NK-92 treated with Interleukin-12 subunit alpha and Interleukin-12 subunit beta, amount 100 ng/mL, for 24 hours (cell line): ENCODE results near the gene RAB8A.
"Not testable (repeated sequence)": the region's sequence is repeated elsewhere in the genome, so short reads cannot be mapped to it uniquely, and the experiment has no call there.

ENCODE experiments used
- DNase-seq: peaks from one replicate; lab custom pipeline; 2025; lab: John Stamatoyannopoulos, UW

The RAB8A gene

DNA sequence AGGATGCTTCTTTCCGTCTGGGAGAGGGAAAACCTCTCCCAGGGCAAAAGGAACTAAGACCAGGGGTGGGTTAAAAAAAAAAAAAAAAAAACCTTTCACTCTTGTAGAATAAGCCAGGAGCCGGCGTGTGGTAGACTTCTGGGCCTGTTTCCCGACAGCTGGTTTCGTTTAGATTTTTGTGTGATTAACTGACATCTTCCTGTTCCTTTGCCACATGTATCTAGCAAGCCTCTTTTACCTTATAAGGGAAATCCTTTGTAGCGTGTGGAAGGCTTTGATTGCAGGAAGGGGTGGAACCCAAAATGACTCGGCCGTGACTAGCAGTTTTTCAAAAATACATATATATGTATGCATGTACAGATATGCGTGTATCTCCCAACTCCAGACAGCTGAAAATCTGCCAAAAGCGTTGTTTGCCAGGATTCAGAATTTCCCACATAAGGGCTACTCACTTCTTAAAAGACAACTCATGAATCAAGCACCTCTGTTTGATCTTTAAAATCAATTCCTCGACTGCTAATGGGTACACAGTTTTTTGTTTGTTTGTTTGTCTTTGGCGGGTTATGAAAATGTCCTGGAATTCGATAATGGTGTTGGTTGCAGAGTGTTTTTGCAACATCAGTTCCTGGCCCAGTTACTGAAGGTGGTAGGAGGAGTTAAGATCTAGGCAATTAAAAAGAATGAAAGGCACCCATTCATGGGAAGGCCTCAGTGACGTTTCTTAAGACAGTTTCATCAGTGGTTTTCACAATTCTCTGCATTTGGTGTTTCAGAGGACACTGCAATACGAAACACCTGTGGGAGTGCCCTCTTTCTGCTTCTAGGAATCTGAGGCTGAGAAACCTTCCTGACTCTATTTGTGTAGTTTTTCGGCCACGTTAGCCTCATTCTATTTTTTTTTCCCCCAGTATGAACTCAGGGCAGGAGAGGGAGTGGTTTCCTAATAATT lies 32.7 kb upstream of the RAB8A start:
- peak; percentile 56 for DNase-seq

DNA sequence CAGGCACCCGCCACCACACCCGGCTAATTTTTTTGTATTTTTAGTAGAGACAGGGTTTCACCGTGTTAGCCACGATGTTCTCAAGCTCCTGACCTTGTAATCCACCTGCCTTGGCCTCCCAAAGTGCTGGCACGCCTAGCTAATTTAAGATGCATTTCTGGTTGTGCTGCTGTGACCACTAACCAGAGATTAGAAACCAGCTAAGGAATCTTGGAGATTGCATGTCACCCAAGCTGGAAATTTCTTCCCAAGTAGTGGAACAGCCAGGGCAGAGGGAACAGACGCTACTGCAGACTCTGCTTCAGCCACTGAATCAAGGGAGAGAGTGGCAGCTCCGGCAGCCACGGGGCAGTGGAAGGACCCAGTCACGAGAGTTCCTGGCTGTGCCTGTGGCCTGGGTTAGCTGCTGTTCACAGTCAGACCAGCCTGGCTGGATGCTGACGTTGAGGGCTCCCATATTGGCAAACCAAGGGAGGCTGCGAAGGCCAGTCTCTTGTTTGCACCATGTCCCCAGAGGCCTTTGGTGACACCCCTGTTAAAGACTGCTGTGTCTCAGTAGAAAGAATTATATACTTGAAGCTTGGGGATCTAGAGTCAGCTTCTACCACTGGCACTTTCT lies 27.5 kb upstream of the RAB8A start:
- no peak for DNase-seq

DNA sequence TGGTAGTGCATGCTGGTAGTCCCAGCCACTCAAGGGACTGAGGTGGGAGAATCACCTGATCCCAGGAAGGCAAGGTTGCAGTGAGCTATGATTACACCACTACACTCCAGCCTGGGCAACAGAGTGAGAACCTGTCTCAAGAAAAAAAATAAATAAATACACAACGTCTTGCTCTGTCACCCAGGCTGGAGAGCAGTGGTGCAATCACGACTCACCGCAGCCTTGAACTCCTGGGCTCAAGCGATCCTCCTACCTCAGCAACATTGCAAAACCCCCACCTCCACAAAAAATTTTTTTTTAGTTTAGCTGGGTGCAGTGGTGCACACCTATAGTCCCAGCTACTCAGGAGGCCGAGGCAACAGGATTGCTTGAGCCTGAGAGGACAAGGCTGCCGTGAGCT lies 26.6 kb upstream of the RAB8A start:
- DNase-seq, result no peak

DNA sequence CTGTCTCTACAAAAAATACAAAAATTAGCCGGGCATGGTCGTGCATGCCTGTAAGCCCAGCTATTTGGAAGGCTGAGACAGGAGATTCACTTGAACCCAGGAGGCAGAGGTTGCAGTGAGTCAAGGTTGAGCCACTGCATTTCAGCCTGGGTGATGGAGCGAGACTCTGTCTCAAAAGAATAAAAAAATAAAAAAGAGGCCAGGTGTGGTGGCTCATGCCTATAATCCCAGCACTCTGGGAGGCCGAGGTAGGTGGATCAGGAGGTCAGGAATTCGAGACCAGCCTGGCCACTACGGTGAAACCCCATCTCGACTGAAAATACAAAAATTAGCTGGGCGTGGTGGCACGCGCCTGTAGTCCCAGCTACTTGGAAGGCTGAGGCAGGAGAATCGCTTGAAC lies 24.3 kb upstream of the RAB8A start:
- not testable (repeated sequence) for DNase-seq

DNA sequence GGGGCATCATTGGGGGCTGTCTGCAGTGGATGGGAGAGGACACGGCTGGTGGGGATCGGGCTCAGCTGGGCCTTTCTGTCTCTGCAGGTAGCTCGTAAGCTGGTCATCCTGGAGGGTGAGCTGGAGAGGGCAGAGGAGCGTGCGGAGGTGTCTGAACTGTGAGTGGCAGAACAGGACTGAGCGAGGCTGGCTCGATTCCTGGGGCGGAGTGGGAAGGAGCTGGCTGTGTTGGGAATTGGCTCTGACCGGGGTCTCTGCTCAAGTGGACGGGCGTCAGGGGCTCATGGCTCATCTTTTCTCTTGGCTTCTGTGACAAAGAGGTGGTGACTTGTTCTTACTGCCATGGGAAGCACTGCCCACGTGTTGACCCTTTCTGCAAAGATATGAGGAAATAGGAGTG lies 23.7 kb upstream of the RAB8A start:
- no peak for DNase-seq

DNA sequence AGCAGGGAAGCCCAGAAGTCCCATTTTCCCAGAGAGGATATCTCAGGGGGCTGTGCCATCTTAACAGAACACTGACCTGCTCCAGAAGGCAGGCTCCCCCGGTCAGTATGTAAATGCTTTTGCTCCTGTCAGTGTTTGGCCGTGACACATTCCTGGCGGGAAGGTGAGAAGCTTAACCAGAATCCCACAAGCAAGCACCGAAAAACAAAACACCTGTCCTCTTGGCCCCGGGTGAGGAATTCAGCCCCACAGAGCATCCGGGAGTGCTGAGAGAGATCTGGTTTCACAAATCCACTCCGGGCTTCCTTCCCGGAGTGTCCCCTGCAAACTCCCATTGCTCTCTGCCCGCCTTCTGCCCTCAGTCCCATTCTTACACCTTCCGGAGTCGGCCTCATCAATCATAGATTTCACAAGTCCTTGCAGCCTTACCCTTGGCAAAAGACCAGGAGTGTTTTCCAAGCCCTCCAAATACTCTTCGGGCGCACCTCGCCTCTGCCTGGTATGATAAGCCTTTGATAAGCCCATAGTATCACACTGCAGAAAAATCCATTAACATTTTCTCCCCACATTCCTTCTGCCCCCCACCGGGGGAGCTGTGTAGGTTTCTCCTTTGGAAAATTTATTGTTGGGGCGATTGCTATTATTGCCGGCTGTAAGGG lies 23.2 kb upstream of the RAB8A start:
- no peak for DNase-seq

DNA sequence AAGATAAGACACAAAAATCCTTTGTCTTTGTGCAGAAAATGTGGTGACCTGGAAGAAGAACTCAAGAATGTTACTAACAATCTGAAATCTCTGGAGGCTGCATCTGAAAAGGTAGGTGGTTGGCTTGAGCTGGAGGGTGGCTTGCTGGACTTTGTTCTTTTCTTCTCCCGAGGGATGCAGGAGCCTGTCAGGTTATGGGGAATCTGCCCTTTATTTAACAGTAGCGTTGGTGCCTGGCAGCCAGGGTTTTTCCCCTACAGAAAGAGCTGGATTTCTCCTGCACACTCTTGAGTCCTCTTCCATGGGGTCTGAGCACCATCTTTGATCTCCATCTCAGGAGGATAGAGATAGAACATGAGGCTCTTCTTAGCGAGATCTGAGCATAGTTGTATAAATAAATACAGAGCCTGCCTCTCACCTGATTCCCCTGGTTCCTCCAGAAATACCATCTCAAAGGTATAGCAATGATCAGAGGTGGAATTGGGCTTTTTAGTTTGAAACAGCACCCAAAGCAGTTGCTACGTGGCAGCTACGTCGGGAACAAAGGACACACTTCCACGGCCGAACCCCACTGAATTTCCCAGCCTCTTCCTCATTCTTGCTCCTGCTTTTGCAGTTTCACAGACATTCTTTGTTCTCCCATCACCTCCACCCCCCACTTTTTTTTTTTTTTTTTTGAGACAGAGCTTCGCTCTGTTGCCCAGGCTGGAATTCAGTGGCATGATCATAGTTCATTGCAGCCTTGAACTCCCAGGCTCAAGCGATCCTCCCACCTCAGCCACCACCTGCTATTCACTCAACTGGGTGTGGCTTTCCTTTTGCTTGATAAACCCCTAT lies 22.5 kb upstream of the RAB8A start:
- no peak for DNase-seq

DNA sequence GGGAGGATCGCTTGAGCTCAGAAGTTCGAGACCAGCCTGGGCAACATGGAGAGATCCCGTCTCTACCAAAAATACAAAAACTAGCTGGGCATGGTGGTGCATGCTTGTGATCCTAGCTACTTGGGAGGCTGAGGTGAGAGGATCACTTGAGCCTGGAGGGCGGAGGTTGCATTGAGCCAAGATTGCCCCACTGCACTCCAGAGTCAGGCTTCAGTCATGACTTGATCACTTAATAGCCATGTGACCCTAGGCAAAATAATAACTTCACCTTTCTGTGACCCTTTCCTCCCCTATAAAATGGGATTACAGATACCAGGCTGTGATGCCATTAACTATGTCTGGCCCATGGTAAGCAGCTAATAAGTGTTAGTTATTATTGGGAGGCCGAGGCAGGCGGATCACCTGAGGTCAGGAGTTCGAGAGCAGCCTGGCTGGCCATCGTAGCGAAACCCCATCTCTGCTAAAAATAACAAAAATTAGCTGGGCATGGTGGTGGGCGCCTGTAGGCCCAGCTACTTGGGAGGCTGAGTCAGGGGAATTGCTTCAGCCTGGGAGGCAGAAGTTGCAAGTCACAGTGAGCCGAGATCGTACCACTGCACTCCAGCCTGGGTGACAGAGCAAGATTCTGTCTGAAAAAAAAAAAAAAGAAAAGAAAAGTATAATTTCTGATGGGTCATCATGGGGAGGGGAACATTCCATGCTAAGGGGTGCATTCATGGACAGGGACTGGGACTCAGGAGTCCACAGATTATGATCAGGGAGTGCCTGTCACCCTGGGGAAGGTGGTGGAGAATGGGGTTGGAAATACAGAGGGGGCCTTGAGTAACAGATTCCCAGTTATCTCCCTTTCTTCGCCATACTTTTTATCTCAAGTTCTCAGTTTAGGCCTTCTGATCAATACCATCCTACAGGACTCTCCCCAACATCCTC lies 19.9 kb upstream of the RAB8A start:
- no peak for DNase-seq

DNA sequence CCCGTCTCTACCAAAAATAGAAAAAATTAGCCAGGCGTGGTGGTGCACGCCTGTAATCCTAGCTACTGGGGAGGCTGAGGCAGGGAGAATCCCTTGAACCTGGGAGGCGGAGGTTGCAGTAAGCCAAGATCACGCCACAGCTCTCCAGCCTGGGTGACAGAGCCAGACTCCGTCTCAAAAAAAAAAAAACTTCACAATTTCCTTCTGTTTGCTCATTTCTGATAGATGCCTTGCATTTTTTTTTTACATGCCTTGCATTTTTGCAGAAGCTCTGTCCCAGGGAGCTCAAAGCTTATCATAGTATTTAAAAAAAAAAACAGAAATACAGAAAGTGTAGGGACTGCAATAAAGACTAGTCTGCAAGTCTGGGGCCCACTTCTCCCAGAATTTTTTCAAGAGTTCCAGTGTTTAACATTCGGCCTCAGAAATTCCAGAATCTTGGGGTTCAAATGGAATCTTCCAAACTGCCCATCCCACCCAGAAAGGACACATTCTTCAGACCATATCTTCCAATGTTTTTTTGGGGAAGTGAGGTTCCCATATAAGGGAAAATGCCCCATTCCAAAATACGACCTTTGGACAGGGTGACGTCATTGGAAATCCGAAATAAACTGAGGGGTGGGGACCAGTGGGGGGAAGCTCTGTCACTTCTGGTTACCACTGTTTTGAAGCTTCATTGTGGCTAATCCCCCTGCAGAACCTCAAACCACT lies 17.2 kb upstream of the RAB8A start:
- no peak for DNase-seq

DNA sequence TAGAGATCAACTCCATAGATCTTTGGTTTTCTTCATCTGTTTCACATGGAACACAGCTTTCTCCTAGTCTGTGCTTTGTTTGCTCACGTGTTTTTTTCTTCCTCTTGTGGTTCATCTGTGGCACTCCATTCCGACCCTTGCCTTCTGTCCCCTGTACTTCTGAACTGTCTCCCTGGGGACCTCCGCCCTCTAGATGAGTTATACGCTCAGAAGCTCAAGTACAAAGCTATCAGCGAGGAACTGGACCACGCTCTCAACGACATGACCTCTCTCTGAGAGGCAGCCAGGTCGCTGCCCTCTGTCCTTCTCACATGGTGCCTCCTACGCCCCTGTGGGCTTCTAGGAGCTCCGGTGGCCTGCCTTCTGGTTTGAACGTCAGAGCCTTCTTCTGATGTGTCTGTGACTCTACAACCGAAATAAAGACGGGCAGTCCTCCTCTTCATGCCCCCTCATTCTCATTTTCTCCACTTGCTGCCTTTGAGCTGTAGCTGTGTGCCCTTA lies 16.6 kb upstream of the RAB8A start:
- DNase-seq, result no peak

DNA sequence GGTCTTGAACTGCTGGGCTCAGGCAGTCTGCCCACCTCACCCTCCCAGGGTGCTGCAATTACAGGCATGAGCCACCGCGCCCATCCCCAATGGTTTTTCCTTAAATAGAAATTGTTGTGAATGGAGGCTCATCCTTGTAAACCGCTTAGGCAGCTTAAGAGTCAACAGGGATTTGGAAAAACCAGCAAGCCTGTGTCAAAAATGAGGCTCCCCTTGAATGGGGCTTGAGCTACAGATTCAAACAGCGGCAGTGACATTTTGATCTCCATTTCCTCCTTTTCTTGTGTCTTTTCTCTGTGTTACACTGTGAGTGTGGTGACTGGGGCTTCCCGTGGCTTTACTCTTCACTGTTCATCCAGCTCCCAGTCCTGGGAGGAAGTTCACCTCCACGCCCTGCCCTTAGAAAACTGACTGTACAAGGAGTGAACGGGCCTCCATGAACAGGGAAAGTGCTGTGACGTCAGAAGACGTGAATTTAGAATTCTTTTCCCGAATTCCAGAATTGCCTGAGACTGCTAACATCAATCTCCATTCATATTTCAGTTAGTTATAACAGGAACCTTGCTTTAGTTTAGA lies 15.3 kb upstream of the RAB8A start:
- DNase-seq, result no peak

DNA sequence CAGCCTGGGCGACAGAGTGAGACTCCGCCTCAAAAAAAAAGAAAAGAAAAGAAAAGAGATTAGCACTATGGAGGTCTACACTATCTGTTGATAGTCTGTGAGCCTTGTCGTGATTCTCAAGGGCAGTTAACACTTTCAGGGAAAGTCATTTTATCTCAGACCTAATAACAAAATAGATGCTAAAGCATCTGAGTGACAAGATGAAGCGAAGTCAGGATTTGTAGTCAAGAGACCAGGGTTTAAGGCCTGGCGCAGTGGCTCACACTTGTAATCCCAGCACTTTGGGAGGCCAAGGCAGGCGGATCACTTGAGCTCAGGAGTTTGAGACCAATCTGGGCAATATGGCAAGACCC lies 13.3 kb upstream of the RAB8A start:
- no peak for DNase-seq

DNA sequence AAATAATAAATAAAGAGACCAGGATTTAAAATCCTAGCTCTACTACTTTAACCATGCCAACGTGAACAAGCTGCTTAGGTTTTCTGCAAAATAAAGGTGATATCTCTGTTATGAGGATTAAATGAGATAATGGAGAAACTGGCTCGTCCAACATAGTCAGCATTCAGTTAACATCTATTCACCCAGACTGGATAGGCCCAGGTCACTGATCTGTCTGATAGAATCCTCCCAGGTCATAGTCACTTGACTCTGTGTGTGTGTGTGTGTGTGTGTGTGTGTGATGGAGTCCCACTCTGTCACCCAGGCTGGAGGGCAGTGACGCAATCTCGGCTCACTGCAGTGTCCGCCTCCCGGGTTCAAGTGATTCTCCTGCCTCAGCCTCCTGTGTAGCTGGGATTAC lies 12.9 kb upstream of the RAB8A start:
- no peak for DNase-seq

DNA sequence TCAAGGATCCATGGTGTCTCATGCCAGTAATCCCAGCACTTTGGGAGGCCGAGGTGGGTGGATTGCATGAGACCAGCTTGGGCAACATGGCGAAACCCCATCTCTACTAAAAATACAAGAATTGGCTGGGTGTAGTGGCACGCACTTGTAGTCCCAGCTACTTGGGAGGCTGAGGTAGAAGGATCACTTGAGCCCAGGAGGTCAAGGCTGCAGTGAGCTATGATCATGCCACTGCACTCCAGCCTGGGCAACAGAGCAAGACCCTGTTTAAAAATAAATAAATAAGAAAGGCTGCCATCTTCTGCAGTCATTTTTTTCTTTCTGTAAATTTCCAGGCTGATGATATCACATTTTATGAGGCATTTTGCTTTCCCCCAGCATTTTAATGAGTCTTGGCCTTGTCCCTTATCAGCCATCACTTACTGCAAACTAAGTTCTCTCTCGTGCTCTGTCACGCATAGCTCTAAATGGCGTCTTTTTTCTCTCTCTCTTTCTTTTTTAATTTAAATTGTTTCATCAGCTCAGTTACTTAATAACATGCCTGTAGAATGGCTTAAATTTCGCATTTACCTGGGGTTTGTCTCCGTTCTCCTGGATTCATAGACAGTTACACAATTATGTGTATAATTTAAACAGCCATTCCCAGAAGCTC lies 12.2 kb upstream of the RAB8A start:
- not testable (repeated sequence) for DNase-seq

DNA sequence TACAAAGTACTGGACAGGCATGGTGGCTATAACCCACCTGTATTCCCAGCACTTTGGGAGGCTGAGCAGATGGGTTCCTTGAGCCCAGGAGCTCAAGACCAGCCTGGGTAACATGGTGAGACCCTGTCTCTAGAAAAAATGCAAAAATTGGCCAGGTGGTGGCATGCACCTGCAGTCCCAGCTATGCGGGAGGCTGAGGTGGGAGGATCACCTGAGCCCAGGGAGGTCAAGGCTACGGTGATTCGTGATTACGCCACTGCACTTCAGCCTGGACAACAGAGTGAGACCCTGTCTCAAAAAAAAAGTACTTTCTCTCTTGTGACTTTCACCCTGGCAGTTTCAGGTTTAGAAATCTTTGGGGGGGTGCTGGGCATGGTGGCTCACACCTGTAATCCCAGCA lies 11.2 kb upstream of the RAB8A start:
- DNase-seq, result no peak

DNA sequence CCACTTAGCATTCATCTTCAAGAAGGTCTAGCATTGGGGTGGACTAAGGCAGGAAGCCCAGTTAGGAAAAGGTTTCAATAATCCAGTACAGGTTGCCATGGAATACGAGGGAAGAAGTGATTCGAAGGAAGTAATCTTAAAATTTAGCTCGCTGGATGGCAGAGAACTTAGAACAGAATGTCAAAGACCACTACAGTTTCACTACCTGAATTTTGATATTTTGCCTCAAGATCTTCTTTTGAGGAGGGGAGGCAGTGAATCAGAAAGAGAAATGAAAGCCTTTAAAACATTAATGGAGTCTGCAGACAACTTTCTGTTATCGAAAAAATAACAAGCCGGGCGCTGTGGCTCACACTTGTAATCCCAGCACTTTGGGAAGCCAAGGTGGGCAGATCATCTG lies 7.0 kb upstream of the RAB8A start:
- no peak for DNase-seq

DNA sequence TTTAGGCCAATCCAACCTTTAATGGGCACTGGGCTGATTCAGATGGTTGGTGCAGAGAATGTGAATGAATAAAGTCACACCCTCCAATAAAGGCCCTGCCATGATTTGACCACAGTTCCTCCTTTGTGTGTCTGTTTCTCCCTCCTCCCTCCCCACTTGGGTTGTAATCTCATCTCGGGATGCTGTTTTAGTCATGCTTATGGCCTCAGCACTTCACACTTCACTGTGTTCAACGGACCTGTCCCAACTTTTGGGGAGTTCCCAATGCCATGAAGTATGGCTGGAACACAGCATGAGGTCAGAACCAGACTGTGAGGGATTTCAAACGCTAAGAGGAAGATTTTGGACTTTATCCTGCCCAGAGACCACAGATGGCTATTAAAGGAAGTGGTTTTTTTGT lies 5.6 kb upstream of the RAB8A start:
- DNase-seq, result no peak

DNA sequence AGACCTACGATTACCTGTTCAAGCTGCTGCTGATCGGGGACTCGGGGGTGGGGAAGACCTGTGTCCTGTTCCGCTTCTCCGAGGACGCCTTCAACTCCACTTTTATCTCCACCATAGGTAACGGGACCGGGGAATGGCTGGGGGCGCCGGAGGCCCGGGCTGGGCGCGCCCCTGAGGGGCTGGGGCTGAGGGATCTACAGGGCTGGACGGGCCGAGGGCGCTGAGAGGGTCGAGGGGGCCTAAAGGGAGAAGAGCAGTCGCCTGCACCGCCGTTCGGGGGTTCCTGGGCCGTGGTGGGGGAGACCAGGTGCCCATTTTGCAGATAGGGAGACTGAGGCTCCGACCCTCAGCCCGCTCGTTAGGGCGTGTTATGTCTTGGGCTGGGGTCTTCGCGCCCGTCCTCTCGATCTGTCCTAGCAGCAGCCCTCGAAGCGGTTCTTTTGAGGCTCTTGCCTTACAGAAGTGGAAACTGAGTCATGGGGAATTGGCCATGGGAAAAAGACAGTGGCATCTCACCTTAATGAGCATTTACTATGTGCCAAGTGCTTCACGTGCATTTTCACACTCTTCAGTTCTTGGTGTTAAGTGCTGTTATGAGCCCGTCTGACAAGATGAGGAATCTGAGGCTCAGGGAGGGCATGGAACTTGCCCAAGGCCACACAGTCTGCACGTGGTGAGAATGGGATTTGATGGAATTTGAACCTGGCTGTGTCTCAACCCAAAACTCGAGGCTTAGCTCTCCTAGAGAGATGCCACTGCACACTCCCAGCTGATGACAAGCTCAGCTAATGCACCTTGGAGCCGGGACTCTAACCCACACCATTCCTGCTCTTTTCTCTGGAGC lies 442 bp downstream of the RAB8A start:
- no peak for DNase-seq
